HG03378 (cell line): Measurements from ENCODE around the gene CDH13.

Experiments used
- ATAC-seq: cut with Tn5 transposase; IDR thresholded peaks from one replicate; pipeline ENCODE4 v1.9.1; 2021; ENCODE audit warnings: mild to moderate bottlenecking, moderate library complexity; ENCODE audit not compliant: unreplicated experiment

Gene CDH13

DNA sequence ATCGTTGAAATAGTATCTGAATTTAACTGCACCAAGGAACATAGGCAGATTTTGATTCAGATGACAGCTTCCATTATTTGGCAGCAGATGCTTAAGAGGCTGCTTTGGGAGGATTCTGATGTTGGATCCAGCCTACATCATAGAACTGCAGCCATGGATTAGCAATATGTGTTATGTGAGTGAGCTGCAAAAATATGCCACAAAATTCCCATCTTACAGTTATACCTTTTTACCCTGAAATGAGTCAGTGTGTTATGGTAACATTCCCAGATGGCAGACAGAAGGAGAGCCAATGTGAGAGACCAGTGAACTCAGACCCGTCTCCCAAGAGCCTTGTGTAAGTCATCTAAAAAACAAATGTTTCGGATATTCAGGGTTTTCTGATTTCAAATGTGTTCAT lies 206.1 kb downstream of the CDH13 start:
- ATAC-seq, result no peak

DNA sequence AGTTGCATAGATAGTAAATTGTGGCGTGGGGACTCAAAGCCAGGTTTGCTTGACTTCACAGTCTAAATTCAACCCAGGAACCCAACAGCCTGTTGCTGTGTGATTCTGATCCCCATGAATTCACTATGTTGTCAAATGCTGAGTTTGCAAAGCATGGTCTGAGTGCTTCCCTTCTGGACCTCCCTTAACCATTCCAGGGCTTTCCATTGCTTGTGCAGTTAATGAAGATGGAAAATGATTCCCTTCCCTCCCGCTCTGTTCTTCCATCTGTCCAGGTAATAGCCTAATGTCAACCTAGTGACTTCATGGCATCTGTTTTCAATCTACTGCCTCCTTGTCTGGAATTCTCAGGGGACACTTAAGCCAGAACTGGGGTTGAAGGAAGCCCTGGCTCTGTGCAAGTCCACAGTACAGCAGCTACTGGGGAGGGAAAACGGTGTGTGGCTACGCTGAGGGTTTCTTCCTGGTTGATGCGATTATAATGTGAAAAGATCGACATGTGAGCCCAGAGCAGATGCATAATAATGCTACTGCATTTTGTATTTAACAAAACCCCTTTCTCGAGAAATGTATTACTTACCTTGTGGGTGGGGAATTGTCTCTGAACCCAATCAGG lies 206.7 kb downstream of the CDH13 start:
- no peak for ATAC-seq

DNA sequence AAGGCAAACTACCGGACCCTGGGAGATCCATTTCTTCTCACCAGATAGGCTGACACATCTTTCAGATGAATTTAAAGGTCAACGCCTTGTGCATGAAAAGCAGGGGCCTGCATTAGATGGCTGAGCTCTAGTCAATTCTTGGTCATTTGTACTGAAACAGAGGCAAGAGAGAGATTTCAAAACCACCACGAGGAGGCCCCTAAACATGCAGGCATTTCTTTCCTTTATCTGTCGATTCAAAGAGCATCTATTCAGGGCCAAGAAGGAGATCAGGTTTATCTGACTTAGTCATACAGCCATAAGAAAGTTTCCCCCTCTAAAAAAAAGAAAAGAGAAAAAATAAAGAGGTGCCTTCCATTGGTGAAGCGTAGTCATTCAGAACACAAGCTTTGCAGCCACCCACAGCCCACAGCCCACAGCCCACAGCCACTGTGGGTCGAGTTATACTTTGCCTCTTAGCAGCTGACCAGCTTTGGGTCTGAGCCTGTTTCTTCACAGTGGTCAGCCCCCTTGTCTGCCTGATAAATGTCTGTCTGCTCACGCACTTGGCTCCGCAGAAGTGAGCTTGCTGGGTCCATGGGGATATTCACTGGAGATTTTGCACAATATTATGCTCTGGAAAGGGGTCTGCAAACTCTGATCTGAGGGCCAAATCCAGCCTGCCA lies 207.5 kb downstream of the CDH13 start:
- ATAC-seq, result no peak

DNA sequence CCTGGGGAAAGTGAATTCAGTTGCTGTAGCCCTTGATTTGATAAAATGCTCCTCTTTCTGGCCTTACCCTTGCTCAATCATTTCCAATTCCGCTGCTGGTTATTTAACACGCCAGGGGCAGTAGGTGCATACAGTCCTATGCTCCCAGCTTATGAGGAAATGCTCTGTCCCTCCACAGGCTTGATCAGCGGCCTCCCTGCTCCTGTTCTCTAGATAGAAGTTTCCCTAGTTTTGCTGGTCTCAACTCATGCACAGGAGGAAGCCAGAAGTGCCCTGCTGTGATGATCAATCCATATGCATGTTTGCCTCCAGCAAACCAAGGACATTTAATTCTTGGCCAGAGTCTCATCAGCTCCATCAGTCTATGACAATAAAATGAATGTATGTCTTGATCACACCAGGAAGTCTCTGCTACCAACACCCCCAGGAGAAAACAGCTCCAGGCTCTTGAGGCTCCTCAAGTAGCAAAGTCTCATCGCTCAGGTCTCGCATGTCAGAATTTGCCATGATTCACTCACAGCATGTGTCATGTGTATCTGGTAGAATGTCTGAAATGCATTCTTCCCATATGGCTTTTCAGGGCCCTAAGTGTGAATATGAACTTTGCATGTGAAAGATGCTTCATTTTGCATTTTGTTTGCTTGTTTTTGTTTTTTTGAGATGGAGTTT lies 208.9 kb downstream of the CDH13 start:
- ATAC-seq, result no peak

DNA sequence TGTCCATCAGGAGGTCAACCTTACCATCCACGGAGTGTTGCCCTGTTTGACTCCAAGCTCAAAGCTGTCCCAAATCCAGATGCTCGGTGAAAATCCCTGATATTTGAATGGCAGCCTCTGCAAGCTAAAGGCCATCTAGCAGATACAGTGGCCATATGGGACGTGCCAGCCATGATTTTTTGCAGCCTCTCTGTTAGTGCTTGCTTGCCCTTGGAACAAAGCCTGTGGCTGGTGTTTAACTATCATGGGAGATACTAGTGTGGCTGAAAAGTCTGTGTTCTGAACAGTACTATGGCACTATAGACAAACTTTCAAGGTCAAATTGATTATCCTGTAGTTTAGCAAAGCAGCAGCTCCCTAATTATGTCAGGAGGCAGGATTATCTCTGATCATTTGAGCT lies 214.3 kb downstream of the CDH13 start:
- ATAC-seq, result no peak

DNA sequence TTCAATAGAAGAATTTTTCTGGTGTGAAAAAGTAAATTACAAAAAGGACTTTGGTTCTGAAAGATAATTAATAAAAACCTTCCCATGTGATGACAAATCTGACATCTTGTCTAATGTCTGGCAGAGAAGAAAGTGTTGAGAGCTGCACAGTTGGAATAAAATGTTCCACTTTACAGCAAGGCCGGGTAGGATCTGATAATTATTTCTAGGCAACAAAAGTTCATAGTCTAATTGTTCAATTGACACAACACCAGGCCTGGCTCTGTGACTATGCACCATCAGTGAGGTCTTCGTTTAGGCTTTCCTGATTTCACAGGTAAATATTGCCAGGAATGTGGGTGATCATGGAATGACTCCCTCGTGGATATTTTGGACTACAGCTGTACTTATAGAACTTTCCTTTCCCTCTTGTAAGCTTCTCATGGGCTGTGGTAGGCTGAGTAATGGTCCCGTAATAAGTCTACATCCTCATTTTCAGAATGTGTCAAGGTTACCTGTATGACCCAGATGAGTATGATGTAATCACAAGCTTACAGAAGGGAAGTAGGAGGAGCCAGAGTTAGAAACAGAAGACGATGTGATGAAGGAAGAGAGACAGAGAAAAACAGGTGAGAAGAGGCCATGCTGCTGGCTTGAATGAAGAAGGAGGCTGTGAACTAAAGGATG lies 217.0 kb downstream of the CDH13 start:
- no peak for ATAC-seq

DNA sequence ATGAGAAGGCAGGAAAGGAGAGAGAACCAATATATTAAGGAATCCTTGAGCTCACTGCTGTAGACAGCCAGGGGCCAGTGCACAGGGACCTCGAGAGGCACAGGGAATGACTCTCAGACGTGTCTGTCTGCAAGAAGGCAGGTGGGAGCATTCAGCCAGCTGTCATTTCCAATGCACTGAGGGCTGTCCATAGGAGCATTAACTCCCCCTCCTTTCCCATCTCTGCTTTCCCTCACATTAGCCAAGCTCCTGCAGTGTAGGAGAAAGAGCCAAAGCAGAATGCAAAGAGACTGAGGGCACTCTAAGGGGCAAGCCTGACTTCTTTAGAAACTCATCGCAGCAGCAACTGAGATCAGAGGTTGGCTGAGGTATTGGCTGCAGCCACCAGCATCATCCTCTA lies 218.3 kb downstream of the CDH13 start:
- no peak for ATAC-seq

DNA sequence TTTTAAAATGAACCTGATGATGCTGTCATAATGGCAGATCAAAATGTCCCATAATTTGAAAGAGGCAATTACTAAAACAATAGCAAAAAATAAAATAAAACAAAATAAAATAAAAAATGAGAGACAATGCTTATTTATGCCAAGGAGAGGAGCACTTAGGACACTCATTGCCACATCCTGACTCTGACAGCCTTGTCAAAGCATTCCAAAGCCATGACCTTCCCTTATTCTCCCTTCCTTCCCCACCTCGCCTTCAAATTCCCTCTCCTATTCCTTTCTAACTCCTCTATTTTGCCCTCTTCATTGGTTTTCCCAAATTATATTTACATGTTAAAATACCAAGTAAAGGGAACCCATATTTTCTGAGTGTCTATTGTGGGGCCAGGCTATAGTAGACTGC lies 220.0 kb downstream of the CDH13 start:
- no peak for ATAC-seq

DNA sequence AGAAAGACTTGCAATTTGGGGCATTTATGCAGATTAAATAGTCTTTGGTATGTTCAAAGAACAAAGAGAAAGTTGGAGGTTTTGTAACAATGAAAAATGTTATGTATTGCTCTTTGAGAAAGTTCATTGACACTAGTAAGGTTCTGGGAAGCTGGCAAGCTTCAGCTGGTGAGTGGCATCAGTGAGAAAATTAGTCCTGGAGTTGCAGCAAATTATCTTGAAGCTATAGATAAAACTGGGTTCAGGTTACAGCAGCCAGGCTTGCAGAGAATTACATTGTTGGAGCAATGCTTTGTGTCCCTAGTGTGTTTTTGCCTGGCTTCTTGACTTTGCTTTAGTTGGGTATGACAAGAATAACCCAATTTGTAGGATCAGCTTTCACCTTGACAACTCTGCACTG lies 221.2 kb downstream of the CDH13 start:
- ATAC-seq, result no peak

DNA sequence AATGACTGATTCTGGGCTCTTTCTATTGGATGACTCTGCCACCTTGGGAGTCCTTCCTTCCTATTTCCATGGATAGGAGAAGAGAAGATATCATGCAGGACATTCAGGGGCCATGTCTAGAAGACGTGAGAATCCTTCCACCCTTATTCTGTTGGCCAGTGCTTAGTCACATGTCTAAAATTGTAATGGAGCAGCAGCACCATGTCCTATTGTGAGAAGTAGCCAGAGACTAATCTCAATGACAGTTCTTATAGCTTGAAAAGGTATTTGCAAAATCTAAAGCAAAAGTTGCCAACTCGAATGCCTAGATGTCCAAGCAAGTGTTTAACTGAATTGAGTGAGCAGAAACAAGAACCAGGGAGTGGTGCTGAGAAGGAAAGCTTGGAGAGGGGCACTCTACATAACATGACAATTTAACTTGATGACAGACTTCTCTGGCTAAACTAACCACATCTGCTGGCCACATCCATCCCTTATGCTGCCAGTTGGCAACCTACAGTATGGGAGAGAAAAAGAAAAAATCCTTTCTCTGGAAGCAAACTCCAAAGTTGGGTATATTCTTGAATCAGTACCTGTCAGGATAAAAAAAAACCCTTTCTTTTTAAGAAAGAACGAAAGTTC lies 225.7 kb downstream of the CDH13 start:
- ATAC-seq, result no peak

DNA sequence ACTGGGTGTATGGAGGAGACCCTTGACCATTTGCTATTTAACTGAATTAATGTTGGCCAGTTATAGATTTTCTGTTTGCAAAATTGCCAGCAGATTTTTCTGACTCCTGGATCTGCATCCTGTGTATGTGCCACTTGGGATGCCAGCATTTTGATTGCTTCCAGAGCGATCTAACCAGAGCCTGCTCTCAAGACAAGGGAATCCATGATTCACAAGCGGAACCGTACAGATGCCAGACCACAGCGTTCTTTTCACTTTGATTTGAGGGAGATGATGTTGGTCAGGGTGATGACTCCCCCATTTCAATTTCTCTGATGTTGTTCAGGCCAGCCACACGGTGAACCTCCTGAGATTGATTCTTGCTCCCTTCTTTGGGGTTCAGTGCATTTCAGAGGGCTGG lies 228.7 kb downstream of the CDH13 start:
- no peak for ATAC-seq

DNA sequence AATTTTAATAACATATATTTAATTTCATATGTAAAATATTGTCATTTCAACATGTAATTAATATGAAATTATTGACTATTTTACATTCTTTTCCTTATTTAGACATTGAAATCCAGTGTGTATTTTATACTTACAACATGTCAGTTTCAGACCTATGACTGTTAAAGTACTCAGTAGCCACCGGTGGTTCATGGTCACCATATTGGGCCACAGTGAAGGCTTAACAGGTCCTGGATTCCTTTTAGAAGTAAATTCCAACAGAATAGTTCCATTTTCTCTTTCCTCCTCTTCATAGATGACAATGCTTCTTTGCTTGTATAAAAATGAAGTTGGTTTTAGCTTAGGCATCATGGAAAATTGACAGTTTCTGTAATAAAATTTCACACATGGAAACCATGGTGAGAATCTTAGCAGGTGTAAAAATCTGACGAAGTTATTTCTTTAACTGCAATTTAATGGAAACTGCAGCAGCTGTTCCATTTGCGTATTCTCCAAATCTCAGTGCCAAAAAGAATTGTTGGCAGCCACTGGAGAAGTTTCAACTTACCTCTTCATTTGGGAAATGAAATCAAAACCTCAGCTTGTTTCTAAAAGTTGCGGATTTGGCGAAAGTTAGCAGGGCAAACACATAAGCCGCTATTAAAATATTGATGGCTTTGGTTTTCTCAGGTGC lies 231.1 kb downstream of the CDH13 start:
- no peak for ATAC-seq

DNA sequence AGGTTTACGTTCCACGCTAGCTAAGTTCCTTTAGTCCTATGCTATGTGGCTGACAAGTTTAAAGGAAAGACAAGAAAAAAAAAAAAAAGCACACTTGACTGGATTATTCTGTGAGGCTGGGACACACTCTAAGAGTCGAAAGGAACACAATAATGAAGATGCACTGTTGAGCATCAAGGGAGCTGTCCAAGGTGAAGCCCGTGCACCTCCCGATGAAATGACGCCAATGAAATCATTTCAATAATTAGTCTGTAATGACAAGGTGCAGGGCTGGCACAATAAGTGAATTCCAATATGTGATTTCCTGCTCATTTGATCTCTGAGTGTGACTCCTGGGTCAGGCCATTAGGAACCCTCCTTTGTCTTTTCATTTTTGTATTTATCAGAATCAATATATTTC lies 232.9 kb downstream of the CDH13 start:
- ATAC-seq, result no peak

DNA sequence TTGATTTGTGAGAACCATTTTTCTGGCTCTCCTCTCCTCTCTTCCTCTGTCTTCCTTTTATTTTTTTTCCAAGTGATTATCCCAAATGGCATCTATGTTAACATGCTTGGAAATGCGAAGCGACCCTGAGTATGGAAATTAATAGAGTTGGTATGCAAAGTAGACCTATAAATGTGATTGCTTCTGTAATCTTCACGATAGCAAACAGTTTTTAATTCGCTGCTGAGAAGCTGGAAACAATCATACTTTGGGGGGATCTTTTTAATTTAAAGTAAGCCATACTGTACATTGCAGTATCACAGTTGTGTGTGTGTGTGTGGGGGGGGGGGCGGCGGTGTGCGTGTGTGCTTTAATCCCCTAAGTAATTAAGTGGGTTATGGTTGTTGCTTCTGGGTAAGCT lies 233.3 kb downstream of the CDH13 start:
- no peak for ATAC-seq

DNA sequence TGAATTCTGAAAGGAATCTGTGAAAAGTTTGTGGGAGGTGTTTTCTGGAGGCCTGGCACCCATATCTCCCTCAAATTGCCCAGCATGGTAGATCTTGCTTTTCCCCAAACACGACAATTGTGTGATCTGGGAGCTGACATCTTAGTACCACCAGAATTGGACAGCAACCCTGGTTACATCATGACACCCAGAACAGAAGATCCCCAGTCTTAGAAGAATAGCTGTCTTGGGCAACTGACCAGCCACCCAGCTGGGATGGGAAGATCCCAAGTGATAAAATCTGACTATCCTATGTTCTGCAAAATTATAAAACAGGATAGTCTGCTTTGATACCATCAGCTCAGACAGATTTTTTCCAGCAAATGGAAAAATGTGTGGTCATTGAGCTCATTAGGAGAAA lies 235.3 kb downstream of the CDH13 start:
- no peak for ATAC-seq

DNA sequence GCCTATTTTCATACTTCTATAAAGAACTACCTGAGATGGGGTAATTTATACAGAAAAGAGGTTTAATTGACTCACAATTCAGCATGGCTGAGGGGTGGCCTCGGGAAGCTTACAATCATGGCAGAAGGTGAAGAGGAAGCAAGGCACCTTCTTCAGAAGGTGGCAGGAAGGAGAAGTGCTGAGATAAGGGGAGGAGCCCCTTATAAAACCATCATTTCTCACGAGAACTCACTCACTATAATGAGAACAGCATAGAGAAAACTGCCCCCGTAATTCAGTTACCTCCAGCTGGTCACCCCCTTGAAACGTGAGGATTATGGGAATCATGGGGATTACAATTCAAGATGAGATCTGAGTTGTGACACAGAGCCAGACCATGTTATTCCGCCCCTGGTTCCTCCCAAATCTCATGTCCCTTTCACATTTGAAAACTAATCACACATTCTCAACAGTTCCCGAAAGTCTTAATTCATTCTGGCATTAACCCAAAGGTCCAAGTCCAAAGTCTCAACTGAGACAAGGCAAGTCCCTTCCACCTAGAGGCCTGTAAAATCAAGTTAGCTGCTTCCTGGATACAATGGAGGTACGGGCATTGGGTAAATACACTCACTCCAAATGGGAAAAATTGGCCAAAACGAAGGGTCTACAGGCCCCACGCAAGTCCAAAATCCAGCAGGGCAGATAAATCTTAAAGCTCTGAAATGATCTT lies 237.7 kb downstream of the CDH13 start:
- no peak for ATAC-seq

DNA sequence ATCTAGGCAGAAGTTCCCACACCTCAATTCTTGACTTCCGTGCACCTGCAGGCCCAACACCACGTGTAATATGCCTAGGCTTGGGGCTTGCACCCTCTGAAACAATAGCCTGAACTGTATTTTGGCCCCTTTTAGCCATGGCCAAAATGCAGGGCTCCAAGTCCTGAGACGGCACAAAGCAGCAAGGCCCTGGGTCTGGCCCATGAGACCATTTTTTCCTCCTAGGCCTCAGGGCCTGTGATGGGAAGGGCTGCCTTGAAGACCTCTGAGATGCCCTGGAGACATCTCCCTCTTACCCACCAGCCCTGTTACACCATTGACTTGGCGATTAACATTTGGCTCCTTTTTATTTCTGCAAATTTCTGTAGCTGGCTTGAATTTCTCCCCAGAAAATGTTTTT lies 238.6 kb downstream of the CDH13 start:
- no peak for ATAC-seq

DNA sequence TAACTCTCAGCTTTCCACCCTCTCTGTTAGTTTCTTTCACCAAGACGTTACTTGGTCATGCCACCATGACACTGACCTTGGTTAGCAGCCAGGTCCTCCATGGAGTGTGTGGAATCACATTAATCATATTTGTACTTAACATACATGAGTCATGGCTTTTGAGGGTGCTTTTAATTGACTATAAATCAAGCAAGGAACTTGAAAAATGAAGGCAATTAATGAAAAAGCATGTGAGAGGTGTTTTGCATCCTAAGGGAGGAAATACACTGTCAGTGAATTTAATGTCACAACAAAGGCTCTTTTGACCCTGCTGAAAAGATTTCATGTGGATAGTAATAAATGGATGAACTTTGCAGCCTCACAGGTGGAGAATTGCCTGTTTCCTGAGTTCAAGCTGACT lies 240.7 kb downstream of the CDH13 start:
- ATAC-seq, result no peak

DNA sequence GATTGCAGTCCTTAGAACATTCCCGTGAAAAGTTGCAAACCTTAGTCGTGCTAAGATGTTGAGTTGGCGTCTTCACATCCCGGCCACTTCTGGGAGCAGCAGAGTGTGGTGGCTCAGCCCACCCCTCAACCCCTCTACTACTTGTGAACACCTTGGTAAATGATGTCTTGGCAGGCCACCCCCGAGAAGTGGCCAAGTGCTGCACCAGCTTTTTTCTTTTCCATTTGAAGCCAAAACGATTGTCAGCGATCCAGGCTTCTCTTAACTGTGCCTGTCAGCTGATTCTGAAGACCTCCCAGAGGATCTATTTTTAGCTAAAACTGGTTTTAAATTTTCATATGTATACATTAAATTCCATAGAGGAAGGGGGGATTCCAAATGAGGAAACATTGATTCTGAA lies 247.5 kb downstream of the CDH13 start:
- ATAC-seq, result no peak

DNA sequence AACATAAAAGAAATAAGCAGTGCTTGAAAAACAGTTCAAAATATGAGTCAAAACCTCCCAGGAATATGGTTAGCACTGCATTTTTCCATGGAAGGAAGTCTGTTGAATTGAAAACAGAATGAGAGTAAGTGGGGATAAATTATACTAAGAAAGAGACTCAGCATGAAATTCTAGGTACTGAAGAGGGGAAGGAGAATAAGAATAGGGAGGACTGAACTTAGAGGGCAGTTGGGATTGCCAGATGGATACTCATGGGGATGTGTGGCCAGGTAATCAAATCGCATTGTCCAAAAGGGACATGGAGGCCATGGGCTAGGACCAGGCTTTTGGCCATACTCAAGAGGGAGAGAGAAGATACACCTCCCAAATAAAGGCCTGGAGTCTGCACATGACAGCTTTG lies 247.9 kb downstream of the CDH13 start:
- ATAC-seq, result no peak
